Measurements from ENCODE around the gene CASKIN1. TPM values are rescaled to one million over a fixed set of nuclear protein-coding genes. Genes with fewer than 3 reads are reported as not detected.
"Not testable (repeated sequence)": the region's sequence is repeated elsewhere in the genome, so short reads cannot be mapped to it uniquely, and the experiment has no call there.

Gene CASKIN1
- 1.0 TPM for total RNA-seq

GRCh38 chr16:2196162-2196980 is at the start of gene CASKIN1:
CASKIN1 (minus strand) TSS chr16:2196605; CDS start chr16:2196432, 173 bp downstream.
- DNase-seq = peak; percentile 37

- DNase-seq = no peak
Measured at GRCh38 chr16:2244926-2245795, 48.8 kb upstream of the CASKIN1 start.

- no peak for DNase-seq
Measured at GRCh38 chr16:2244301-2244700, 47.9 kb upstream of the CASKIN1 start.

GRCh38 chr16:2243781-2244180 is 47.4 kb upstream of the CASKIN1 start:
- no peak for DNase-seq

GRCh38 chr16:2243031-2243528 is 46.7 kb upstream of the CASKIN1 start:
- DNase-seq = no peak

GRCh38 chr16:2242598-2242997 is 46.2 kb upstream of the CASKIN1 start:
- no peak for DNase-seq

- DNase-seq = not testable (repeated sequence)
Measured at GRCh38 chr16:2240331-2240730, 43.9 kb upstream of the CASKIN1 start.

GRCh38 chr16:2238838-2239675 is 42.7 kb upstream of the CASKIN1 start:
- DNase-seq = no peak

- no peak for DNase-seq
Measured at GRCh38 chr16:2238150-2238837, 41.9 kb upstream of the CASKIN1 start.

- DNase-seq = peak; percentile 17
Measured at GRCh38 chr16:2237493-2238149, 41.2 kb upstream of the CASKIN1 start.

GRCh38 chr16:2237102-2237482 is 40.7 kb upstream of the CASKIN1 start:
- no peak for DNase-seq

GRCh38 chr16:2236337-2237101 is 40.1 kb upstream of the CASKIN1 start, which contains the start of gene DNASE1L2:
DNASE1L2 (plus strand) TSS chr16:2236444; CDS start chr16:2236817, 373 bp downstream.
- DNase-seq = peak; percentile 35

- DNase-seq = no peak
Measured at GRCh38 chr16:2235695-2236336, 39.4 kb upstream of the CASKIN1 start.

- DNase-seq = no peak
Measured at GRCh38 chr16:2235234-2235651, 38.8 kb upstream of the CASKIN1 start.

GRCh38 chr16:2234813-2235170 is 38.4 kb upstream of the CASKIN1 start:
- DNase-seq = no peak

GRCh38 chr16:2233872-2234812 is 37.7 kb upstream of the CASKIN1 start:
- no peak for DNase-seq

- no peak for DNase-seq
Measured at GRCh38 chr16:2233046-2233775, 36.8 kb upstream of the CASKIN1 start.

All from tongue (tissue), 2 donors.